Ovary (tissue), 3 donors: ENCODE results near the gene ABCC4.

Experiments
- CTCF ChIP-seq, 3 donors: fragments of 450-650 bp in 2 of 3; fragments of 200-600 bp in 1 of 3; IDR thresholded peaks; one replicate each; pipeline versions ENCODE4 v1.5.1 to v1.8.0; 2016 to 2022; ENCODE audit warnings: antibody characterized with exemption in 3 of 3, mild to moderate bottlenecking in 1 of 3
- EP300 ChIP-seq: sonication (generic); formaldehyde crosslinking; IDR thresholded peaks from one replicate; pipeline ENCODE4 v1.6.1; 2017; ENCODE audit warnings: antibody characterized with exemption
- POLR2A ChIP-seq: fragments of 450-650 bp; IDR thresholded peaks from one replicate; pipeline ENCODE4 v1.6.1; 2017; ENCODE audit warnings: antibody characterized with exemption, mild to moderate bottlenecking, moderate library complexity
- donor health status: DM: no; HTN: no; CAD: no.

- no peak for TF ChIP-seq CTCF (IDR thresholded peaks at IDR 0.05)
- TF ChIP-seq POLR2A: no peak
- no peak for TF ChIP-seq EP300
Measured at GRCh38 chr13:95121516-95121915, 179.7 kb downstream of the ABCC4 start.
